Endothelial cell (in vitro differentiated cells): ENCODE measurements around the gene ADORA2A. TPM values are rescaled to one million over a fixed set of nuclear protein-coding genes. Genes with fewer than 3 reads are reported as not detected.

Source experiments
- DNase-seq: peaks from one replicate; pipeline ENCODE4 v3.0.0; 2021; ENCODE audit warnings: low spot score
- H3K27ac Mint-ChIP-seq: one replicate; pipeline ENCODE4 v1.8.0; 2021; ENCODE audit warnings: mixed read lengths, inconsistent platforms; ENCODE audit not compliant: unreplicated experiment
- H3K27me3 Mint-ChIP-seq: one replicate; pipeline ENCODE4 v1.8.0; 2021; ENCODE audit warnings: mild to moderate bottlenecking, moderate library complexity, mixed read lengths, inconsistent platforms; ENCODE audit not compliant: unreplicated experiment
- H3K36me3 Mint-ChIP-seq: one replicate; pipeline ENCODE4 v1.8.0; 2021; ENCODE audit warnings: mild to moderate bottlenecking, low read depth, mixed read lengths, inconsistent platforms; ENCODE audit not compliant: unreplicated experiment
- H3K4me1 Mint-ChIP-seq: one replicate; pipeline ENCODE4 v1.8.0; 2021; ENCODE audit warnings: mild to moderate bottlenecking, mixed read lengths, inconsistent platforms; ENCODE audit not compliant: unreplicated experiment
- H3K4me3 Mint-ChIP-seq: one replicate; pipeline ENCODE4 v1.8.0; 2021; ENCODE audit warnings: mild to moderate bottlenecking, mixed read lengths, inconsistent platforms; ENCODE audit not compliant: unreplicated experiment
- H3K9me3 Mint-ChIP-seq: one replicate; pipeline ENCODE4 v1.8.0; 2021; ENCODE audit warnings: mixed read lengths, inconsistent platforms; ENCODE audit not compliant: unreplicated experiment
- CTCF ChIP-seq: fragments of 200-600 bp; sonication (generic); IDR thresholded peaks from one replicate; pipeline ENCODE4 v1.5.0; 2021; ENCODE audit warnings: antibody characterized with exemption; ENCODE audit not compliant: unreplicated experiment
- total RNA-seq: library from RNA; stranded (reverse); fragmentation: NEBNext Ultra II Directional; extraction: Animal tissue kit (Norgen Biotek cat#: 25700); gene quantifications from one replicate; pipeline ENCODE4 v1.2.1, GENCODE V29; 2021; ENCODE audit not compliant: unreplicated experiment

ADORA2A gene
- total RNA-seq, 1 donor from 2014 or later: 18.5 TPM

GRCh38 chr22:24463071-24463760 is 35.8 kb downstream of the ADORA2A start:
- Mint-ChIP-seq H3K4me3 (no peak overlapping the region), H3K27me3 (peaks cover 2% of the 10 kb centered on the region), H3K9me3 (no peaks in the 10 kb centered on the region), H3K36me3 (no peaks in the 10 kb centered on the region), H3K27ac (no peak overlapping the region), H3K4me1 (peaks cover 39% of the 10 kb centered on the region)
- TF ChIP-seq CTCF: no peak
- DNase-seq: no peak

- Mint-ChIP-seq H3K4me1 (peaks cover 24% of the 10 kb centered on the region), H3K27me3 (peaks cover 2% of the 10 kb centered on the region), H3K36me3 (no peaks in the 10 kb centered on the region), H3K4me3 (no peak overlapping the region), H3K9me3 (no peaks in the 10 kb centered on the region), H3K27ac (no peak overlapping the region)
- no peak for TF ChIP-seq CTCF
- DNase-seq: no peak
These were observed 38.2 kb downstream of the ADORA2A start for GRCh38 chr22:24465566-24465965.

- Mint-ChIP-seq H3K36me3 (no peaks in the 10 kb centered on the region), H3K4me3 (no peak overlapping the region), H3K27ac (no peak overlapping the region), H3K9me3 (no peaks in the 10 kb centered on the region), H3K27me3 (peaks cover 2% of the 10 kb centered on the region), H3K4me1 (peaks cover 20% of the 10 kb centered on the region)
- no peak for DNase-seq
- TF ChIP-seq CTCF: no peak
These were observed 38.6 kb downstream of the ADORA2A start for GRCh38 chr22:24465975-24466374.

GRCh38 chr22:24466716-24467328 is 39.4 kb downstream of the ADORA2A start:
- peak overlapping the region; percentile 15 for H3K27ac Mint-ChIP-seq
- no peaks in the 10 kb centered on the region for H3K36me3 Mint-ChIP-seq
- no peaks in the 10 kb centered on the region for H3K9me3 Mint-ChIP-seq
- peaks cover 14% of the 10 kb centered on the region for H3K4me1 Mint-ChIP-seq
- no peak for TF ChIP-seq CTCF
- DNase-seq: no peak
- H3K4me3 Mint-ChIP-seq: no peak overlapping the region
- peaks cover 2% of the 10 kb centered on the region for H3K27me3 Mint-ChIP-seq

GRCh38 chr22:24467340-24467739 is 39.9 kb downstream of the ADORA2A start:
- H3K27ac Mint-ChIP-seq: no peak overlapping the region
- no peaks in the 10 kb centered on the region for H3K36me3 Mint-ChIP-seq
- no peak overlapping the region for H3K4me3 Mint-ChIP-seq
- peaks cover 2% of the 10 kb centered on the region for H3K27me3 Mint-ChIP-seq
- DNase-seq: no peak
- H3K9me3 Mint-ChIP-seq: no peaks in the 10 kb centered on the region
- peaks cover 14% of the 10 kb centered on the region for H3K4me1 Mint-ChIP-seq
- no peak for TF ChIP-seq CTCF
